Stimulated activated CD8-positive, alpha-beta memory T cell treated with anti-CD3 and anti-CD28 coated beads, Interleukin-2, amount 100 ng/mL, for 48 hours (primary cell): ENCODE results near the gene RAET1L.
"Not testable (repeated sequence)": the region's sequence is repeated elsewhere in the genome, so short reads cannot be mapped to it uniquely, and the experiment has no call there.

ENCODE experiments used
- DNase-seq, 2 donors: peaks; one replicate each; pipeline ENCODE4 v3.0.0-alpha.2; 2020; ENCODE audit warnings: low read depth in 2 of 2

Gene RAET1L

GRCh38 chr6:150016324-150017185 is 8.8 kb downstream of the RAET1L start:
- no peak for DNase-seq

- DNase-seq = not testable (repeated sequence)
Observed at GRCh38 chr6:150015281-150016001, 9.9 kb downstream of the RAET1L start.

DNA sequence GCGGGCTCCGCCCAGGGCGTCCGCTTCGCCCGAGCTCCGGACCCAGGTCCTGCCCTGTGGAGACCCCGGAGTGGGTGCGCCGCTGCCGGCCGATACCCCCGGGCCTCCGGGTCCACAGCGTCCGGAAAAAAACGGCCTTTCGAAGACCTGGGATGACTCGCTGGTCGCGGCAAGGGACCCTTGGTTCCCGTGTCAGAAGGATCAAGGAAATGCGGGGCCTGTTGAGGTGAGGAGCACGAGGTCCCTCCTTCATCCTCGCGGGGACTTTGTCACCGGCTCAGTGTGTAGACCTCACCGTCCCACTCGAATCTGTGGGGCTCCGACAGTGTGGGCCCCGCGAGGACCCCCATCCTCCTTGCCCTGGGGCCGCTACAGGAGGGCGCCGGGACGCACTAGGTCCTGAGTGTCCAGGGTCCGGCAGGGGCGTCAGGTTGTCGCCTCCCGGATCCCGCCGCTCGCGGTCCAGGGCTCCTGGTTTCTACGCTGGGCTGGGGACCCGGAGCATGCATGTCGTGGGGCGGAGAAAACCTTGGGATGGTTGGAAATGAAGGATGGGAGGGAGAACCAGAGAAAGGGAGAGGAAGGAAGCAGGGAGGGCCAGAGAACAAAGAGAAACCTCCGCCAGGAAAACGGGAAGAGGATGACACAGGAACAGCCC is 10.6 kb downstream of the RAET1L start:
- not testable (repeated sequence) for DNase-seq

- DNase-seq = not testable (repeated sequence)
Observed at GRCh38 chr6:150013785-150014622, 11.3 kb downstream of the RAET1L start.

DNA sequence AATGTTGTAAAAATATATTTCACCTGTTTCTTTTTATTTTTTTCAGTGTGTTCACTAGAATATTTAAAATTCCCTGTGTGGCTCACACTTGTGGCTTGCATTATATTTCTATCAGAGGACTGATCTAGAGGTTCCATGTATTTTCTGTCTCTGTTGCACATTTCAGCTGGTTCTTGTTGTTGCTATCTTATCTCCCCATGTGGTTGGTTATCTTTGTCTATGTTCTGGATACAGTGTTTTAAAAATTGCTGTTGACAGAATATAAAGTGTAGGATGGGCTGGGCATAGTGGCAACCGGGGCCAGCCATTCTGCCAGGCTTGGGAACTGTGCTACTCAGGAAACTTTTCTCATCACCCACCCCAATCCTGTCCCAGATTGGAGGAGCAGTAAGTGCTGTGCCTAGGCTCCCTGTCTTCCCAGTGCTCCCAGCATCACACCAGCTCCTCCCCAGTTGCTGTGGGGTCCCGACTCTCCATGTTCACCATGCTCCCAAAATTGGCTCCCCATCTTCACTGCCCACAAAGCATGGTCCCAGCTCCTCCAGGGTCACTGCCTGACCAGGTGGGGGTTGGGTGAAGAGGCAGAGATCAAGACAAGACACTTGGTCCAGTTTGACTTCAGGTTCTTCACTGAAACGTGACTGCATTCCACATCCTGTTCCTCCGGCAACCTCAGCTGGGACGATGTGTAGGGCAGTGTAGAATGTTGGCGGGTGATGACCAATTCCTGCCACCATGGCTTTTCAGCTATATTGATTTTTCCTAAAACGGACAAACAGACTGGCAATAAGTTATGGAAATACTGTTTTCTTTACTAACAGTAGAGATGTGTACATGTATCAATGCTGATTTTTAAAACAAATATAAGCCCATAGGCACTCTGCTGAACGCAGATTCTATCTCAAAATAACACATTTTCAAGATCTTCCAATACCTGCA is 12.2 kb downstream of the RAET1L start:
- not testable (repeated sequence) for DNase-seq

- peak in 1 of 2 donors; percentile 52 for DNase-seq
Observed at GRCh38 chr6:150008588-150008987, 16.7 kb downstream of the RAET1L start.

DNA sequence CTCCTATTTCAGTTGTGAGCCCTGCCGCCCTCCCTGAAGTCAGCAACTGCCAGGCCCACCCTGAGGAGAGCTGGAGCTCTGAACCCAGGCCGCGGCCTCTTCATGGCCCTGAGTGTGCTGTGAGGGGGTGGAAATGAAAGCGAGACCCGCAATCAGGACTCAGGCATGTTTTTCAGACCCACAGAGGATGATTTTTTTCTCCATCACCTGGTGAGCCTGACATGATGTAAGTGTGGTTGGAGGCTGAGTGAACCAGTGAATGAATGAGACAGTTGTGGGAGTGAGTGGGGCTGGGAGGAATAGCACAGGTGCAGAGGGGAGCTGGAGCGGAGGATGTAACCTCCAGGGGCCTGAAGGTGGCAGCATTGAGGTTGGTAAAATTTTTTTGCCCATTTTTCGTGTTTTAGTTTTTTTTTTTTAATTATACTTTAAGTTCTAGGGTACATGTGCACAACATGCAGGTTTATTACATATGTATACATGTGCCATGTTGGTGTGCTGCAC is 18.3 kb downstream of the RAET1L start:
- DNase-seq = peak in 1 of 2 donors; percentile 55

DNA sequence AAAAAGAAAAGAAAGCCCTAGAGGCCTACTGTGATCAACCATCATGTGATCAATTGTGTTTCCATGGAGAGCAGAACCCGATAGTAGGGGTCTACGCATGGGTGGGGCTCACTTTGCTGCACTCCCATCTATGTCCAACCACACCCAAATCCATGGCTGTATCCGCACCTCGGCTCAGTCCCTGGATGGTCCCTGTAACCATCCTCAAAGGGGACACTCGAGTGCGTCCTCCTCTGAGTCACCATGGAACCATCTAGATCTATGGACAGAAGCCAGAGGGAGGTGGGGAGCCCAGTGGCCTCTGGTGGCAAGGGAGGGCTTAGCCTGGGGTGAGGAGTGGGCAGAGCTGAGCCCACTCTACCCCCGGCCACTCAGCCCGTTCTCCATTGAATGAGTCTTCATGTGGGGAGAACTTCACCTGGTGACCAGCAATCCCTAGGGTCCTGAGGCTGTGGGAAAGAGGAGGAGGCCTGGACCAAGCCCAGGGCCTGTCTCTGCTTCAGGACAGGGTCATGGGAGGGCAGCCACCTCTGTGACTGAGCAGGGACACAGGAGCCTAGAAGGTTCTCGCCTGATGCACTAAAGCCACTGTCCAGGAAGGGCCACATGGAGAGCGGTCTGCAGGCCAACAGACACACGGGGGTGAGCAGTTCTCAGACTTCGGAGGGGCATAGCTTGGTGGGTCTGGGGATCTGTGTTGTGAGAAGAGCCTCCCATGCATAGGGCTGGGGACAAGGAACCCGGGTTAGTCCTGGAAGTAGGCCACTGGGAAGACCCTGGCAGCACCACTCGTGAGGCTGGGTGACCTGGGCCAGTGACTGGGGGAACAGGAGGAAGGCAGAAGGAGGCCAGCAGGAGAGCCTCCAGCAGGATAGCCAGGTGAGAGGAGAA is 19.3 kb downstream of the RAET1L start:
- DNase-seq = no peak

DNA sequence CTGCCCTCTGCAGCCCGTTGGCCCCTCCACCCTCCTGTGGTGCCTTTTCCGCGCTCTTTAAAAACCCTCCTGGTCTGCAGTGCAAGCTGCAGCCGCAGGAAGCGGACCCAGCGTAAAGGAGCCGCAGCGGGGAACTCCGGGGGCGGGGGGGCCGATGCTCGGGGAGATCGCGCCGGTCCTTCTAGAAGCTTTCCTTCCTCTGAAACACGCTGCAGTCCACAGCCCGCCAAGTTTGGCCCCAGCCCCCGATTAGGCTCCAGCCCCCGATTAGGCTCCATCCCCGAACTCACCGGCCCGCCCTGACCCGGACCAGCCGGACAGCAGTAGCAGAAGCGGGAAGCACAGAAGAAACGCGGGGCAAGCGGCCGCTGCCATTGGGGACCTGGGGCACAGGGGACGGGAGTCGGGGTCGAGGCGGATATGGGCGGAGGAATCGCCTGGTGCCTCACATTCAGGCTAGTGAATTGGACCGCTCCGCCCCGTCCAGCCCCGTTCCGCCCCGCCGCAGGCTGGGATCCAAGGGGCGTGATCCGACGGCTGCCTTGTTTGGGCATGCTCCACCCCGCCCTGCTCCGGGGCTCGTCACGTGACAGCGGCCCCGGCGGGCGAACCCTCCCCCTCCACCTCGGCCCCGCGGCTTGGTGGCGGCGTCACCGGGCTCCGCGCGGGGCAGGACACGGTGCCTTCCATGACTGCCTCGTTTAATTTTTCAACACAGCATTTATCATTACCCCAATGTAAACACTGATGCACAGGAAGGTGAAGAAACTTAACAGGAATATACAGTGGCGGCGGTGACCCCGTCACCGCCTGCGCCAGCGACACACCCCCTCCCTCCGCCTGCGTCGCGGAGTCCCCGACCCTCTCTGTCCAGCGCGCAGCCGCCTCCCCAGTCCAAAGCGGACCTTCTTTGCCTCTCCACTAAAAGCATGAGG is 20.3 kb downstream of the RAET1L start:
- DNase-seq = peak; percentile 84 to 85

DNA sequence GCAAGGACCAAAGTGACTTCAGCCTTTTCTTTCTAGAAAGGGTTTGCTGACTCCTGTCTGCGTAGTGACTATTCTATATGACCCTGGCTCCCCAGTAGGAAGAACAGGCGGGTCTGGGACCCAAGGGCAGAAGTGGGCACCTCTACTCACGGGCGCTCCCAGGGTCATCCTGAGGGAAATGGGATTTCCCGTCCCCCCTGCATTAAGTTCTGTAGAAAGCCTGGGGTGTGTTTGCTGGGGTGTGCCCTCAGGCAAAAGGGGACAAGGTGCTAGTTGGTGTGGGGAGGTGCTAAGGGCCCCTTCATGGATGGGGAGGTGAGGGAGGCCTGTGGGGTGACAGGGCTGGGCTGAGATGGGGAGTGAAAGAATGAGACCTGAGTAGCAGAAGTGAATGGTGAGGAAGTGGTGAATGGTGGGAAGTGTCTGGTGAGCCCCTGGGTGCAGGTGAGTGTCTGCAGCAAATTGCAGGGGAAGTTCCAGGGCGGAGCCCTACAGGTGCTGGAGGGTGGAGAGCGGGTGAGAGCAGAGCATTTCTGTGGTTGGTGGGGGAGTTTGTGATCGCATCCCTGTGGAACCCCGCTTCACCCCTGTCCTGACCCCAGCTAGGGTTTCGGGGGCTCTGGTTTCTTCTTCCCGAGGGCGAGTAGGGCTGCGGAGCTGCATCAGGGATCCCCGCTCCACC is 21.1 kb downstream of the RAET1L start:
- no peak for DNase-seq

- DNase-seq = not testable (repeated sequence)
Observed at GRCh38 chr6:150003599-150003998, 21.7 kb downstream of the RAET1L start.

DNA sequence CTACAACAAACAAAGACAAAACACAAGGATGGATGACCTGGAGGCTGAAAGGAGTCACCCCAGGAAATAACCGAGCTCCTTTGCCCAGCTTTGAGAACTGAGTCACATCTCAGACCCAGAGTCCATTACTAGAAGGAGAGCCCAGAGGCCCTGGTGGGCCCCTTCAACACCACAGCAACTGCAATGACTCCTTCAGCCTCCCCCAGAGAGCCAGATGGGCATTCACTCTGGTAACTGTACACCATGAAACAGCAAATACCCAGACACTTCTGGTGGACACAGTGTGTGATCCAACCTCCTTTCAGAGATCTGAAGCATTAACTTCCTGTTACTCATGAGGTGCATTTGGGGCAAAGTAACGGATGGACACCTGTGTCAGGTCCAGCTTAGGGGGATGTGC is 22.6 kb downstream of the RAET1L start:
- DNase-seq = no peak

GRCh38 chr6:150001295-150002008 is 23.9 kb downstream of the RAET1L start:
- no peak for DNase-seq

DNA sequence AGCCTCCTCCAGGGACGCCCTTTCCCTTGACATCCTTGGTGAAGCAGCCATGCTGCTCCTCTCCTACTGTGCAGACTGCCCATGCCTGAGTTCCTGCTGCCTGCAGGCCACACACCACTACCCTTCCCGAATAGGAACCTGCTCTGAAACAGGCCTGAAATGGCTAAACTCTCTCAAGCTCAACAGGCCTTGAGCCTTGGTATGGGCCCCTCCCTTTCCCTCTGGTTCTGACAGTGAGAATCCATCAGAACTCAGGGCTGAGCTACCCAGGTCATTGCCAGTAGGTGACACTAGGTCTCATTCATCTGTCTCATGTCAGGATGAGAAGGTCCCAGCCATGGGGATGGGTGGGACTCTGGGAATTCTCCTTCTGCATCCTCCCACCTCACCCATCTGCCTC is 25.7 kb downstream of the RAET1L start:
- no peak for DNase-seq

DNA sequence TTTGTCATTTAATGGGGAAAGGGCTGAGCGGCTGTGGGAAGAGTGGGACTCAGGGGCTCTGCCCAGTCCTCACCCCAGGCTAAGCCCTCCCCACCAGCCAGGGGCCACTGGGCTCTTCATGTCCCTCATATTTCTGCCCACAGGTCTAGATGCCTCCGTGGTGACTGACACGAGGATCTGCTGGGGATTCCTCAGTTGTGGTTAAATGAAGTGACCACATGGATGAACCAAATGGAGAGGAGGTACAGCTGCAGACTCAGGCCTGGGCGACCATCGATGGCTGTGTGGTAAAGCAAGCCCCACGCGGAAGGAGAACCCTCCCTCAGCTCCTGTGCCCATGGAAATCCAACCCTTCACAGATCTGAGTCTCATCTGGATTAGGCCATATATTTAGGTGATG is 29.4 kb downstream of the RAET1L start:
- no peak for DNase-seq

GRCh38 chr6:149995235-149995750 is 30.0 kb downstream of the RAET1L start:
- no peak for DNase-seq

DNA sequence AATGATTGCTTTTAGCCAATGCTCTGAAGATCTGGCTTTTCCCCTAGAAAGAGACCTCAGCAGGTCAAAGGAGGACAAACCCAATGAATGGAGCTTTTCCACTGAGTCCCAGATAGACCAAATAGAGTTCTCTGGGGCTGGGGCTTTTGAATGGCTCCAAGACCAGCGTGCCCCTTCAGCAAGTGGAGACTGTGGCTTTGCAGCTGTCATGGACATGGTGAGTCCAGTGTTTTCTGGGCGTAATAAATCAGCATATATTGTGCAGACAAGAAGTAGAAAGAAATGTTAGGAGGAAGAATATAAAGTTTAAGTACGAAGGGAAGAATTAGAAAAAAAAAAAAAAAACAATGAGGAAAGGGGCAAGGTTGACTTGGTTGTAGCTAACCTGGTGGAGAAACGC is 33.5 kb downstream of the RAET1L start:
- no peak for DNase-seq
